Neural cell (in vitro differentiated cells): ENCODE data around the gene ITGB6. TPM values are rescaled to one million over a fixed set of nuclear protein-coding genes. Genes with fewer than 3 reads are reported as not detected.

Source experiments
- H2AFZ ChIP-seq: fragments of 200-600, 300-800 bp; sonication (generic), shearing (Covaris generic); 2 replicates; pipeline ENCODE4 v1.6.0; 2014; ENCODE audit warnings: low read depth, mild to moderate bottlenecking, antibody characterized with exemption, low read length, moderate library complexity
- H3F3A ChIP-seq: fragments of 200-600 bp; shearing (Covaris generic); 2 replicates; pipeline ENCODE4 v1.6.1; 2016; ENCODE audit warnings: mild to moderate bottlenecking, moderate library complexity, mixed read lengths, antibody characterized with exemption, low read length; ENCODE audit not compliant: insufficient read depth, poor library complexity, severe bottlenecking
- H3K27ac ChIP-seq: fragments of 200-600, 300-800 bp; sonication (generic), shearing (Covaris generic); 2 replicates; pipeline ENCODE4 v1.5.1; 2014; ENCODE audit warnings: mild to moderate bottlenecking, low read length, moderate library complexity
- H3K27me3 ChIP-seq: fragments of 300-800, 200-600 bp; sonication (generic), shearing (Covaris generic); 2 replicates; pipeline ENCODE4 v1.6.0; 2014; ENCODE audit warnings: mild to moderate bottlenecking, low read depth, low read length, moderate library complexity; ENCODE audit not compliant: insufficient read depth
- H3K36me3 ChIP-seq: fragments of 300-800, 200-600 bp; sonication (generic), shearing (Covaris generic); 2 replicates; pipeline ENCODE4 v1.5.1; 2014; ENCODE audit warnings: mild to moderate bottlenecking, antibody characterized with exemption, low read length, moderate library complexity; ENCODE audit not compliant: insufficient read depth
- H3K4me2 ChIP-seq: fragments of 300-800, 200-600 bp; sonication (generic), shearing (Covaris generic); 2 replicates; pipeline ENCODE4 v1.6.0; 2014; ENCODE audit warnings: mild to moderate bottlenecking, low read length
- H3K4me3 ChIP-seq: fragments of 300-800, 200-600 bp; sonication (generic), shearing (Covaris generic); 2 replicates; pipeline ENCODE4 v1.5.1; 2014; ENCODE audit warnings: mild to moderate bottlenecking, low read length, moderate library complexity
- H3K79me2 ChIP-seq: fragments of 200-600 bp; shearing (Covaris generic); replicated peaks from 2 replicates; pipeline ENCODE4 v1.6.0; 2014; ENCODE audit warnings: mild to moderate bottlenecking, low read length, moderate library complexity; ENCODE audit not compliant: insufficient read depth
- H3K9ac ChIP-seq: fragments of 300-800, 200-600 bp; sonication (generic), shearing (Covaris generic); 2 replicates; pipeline ENCODE4 v1.6.1; 2016; ENCODE audit warnings: mild to moderate bottlenecking, low read length, mixed read lengths
- H3K9me2 ChIP-seq: fragments of 200-600 bp; shearing (Covaris generic); 2 replicates; pipeline ENCODE4 v1.6.1; 2016; ENCODE audit warnings: mild to moderate bottlenecking, low read length, mixed read lengths; ENCODE audit not compliant: insufficient read depth
- H3K9me3 ChIP-seq: fragments of 200-600, 300-800 bp; sonication (generic), shearing (Covaris generic); 2 replicates; pipeline ENCODE4 v1.6.1; 2016; ENCODE audit warnings: mild to moderate bottlenecking, mixed run types, low read length, moderate library complexity, mixed read lengths
- H4K20me1 ChIP-seq: fragments of 200-600 bp; shearing (Covaris generic); 2 replicates; pipeline ENCODE4 v1.6.1; 2016; ENCODE audit warnings: mild to moderate bottlenecking, mixed run types; ENCODE audit not compliant: insufficient read depth
- CTCF ChIP-seq: fragments of 450-650 bp; IDR thresholded peaks from 2 replicates; pipeline ENCODE4 v1.5.1; 2014; ENCODE audit warnings: antibody characterized with exemption, mild to moderate bottlenecking, moderate library complexity; ENCODE audit not compliant: poor library complexity, severe bottlenecking
- EP300 ChIP-seq: fragments of 450-650 bp; conservative IDR thresholded peaks from 2 replicates; pipeline ENCODE4 v1.6.1; 2014; ENCODE audit warnings: antibody characterized with exemption, mild to moderate bottlenecking, moderate library complexity; ENCODE audit not compliant: poor library complexity, severe bottlenecking
- EZH2 ChIP-seq: fragments of 200-600, 300-800 bp; shearing (Covaris generic), sonication (generic); IDR thresholded peaks from 2 replicates; pipeline ENCODE4 v1.6.1; 2014; ENCODE audit warnings: antibody characterized with exemption, low read length, borderline replicate concordance, mild to moderate bottlenecking; ENCODE audit not compliant: insufficient read depth, poor library complexity, severe bottlenecking
- MXI1 ChIP-seq: fragments of 450-650 bp; conservative IDR thresholded peaks from 2 replicates; pipeline ENCODE4 v1.6.1; 2014; ENCODE audit warnings: antibody characterized with exemption, mild to moderate bottlenecking; ENCODE audit not compliant: poor library complexity, severe bottlenecking
- POLR2AphosphoS5 ChIP-seq: IDR thresholded peaks from 2 replicates; pipeline ENCODE4 v1.6.1; 2012
- RAD21 ChIP-seq: fragments of 450-650 bp; conservative IDR thresholded peaks from 2 replicates; pipeline ENCODE4 v1.6.1; 2014; ENCODE audit warnings: antibody characterized with exemption, mild to moderate bottlenecking, moderate library complexity
- REST ChIP-seq: IDR thresholded peaks from 2 replicates; pipeline ENCODE4 v1.6.1; 2012; ENCODE audit warnings: borderline replicate concordance
- SMC3 ChIP-seq: fragments of 450-650 bp; conservative IDR thresholded peaks from 2 replicates; pipeline ENCODE4 v1.6.1; 2014; ENCODE audit warnings: antibody characterized with exemption, mild to moderate bottlenecking, moderate library complexity; ENCODE audit not compliant: poor library complexity
- TAF1 ChIP-seq: IDR thresholded peaks from 2 replicates; pipeline ENCODE4 v1.6.1; 2012; ENCODE audit warnings: low read depth
- polyA plus RNA-seq: library from polyadenylated mRNA; depleted of rRNA; stranded (reverse); fragments of >200 nt; gene quantifications from 2 replicates; pipeline ENCODE4 v1.2.3, GENCODE V29; 2014

ITGB6 gene
- polyA plus RNA-seq, 1 donor from 2014 or later = 8.3 TPM

- Histone ChIP-seq H3K9me3 (no peaks in the 10 kb centered on the region), H3K9me2 (no peaks in the 10 kb centered on the region), H3F3A (no peaks in the 10 kb centered on the region), H2AFZ (no peak overlapping the region), H3K36me3 (no peaks in the 10 kb centered on the region), H3K9ac (no peak overlapping the region), H3K27ac (no peak overlapping the region), H3K4me2 (no peak overlapping the region), H3K4me3 (no peak overlapping the region), H3K79me2 (no peaks in the 10 kb centered on the region), H3K27me3 (no peaks in the 10 kb centered on the region), H4K20me1 (no peaks in the 10 kb centered on the region)
- TF ChIP-seq TAF1 = no peak
- no peak for TF ChIP-seq EP300
- TF ChIP-seq REST = no peak
- TF ChIP-seq MXI1 = no peak
- TF ChIP-seq RAD21 = no peak
- TF ChIP-seq POLR2AphosphoS5 = no peak
- TF ChIP-seq SMC3 = no peak
- TF ChIP-seq EZH2 = no peak
- no peak for TF ChIP-seq CTCF
Observed at GRCh38 chr2:160203007-160203406, 2.9 kb upstream of the ITGB6 start.

GRCh38 chr2:160201849-160202539 lies 1.9 kb upstream of the ITGB6 start:
- no peaks in the 10 kb centered on the region for H3K27me3 ChIP-seq
- H4K20me1 ChIP-seq = no peaks in the 10 kb centered on the region
- H3K4me3 ChIP-seq = no peak overlapping the region
- no peaks in the 10 kb centered on the region for H3F3A ChIP-seq
- no peaks in the 10 kb centered on the region for H3K9me2 ChIP-seq
- H3K79me2 ChIP-seq = no peaks in the 10 kb centered on the region
- H2AFZ ChIP-seq = no peak overlapping the region
- no peak for TF ChIP-seq RAD21
- H3K27ac ChIP-seq = no peak overlapping the region
- no peak overlapping the region for H3K4me2 ChIP-seq
- H3K9ac ChIP-seq = no peak overlapping the region
- no peaks in the 10 kb centered on the region for H3K9me3 ChIP-seq
- H3K36me3 ChIP-seq = no peaks in the 10 kb centered on the region
